Fibroblast of pulmonary artery (primary cell): ENCODE results near the gene UBA3.

ENCODE experiments used
- DNase-seq: peaks from one replicate; pipeline ENCODE4 v3.0.0-alpha.2; 2010; ENCODE audit warnings: low read depth
- H3K4me3 ChIP-seq: replicated peaks from 2 replicates; pipeline ENCODE4 v1.5.1; 2011; ENCODE audit warnings: low read depth, mild to moderate bottlenecking, control low read depth, low read length, moderate library complexity
- TF ChIP-seq, protein P1 (sequence below): IDR thresholded peaks from 2 replicates; pipeline ENCODE4 v1.5.1; 2011; ENCODE audit warnings: mild to moderate bottlenecking, control low read depth, low read length, inconsistent platforms; ENCODE audit errors: missing control alignments

UBA3 gene

DNA sequence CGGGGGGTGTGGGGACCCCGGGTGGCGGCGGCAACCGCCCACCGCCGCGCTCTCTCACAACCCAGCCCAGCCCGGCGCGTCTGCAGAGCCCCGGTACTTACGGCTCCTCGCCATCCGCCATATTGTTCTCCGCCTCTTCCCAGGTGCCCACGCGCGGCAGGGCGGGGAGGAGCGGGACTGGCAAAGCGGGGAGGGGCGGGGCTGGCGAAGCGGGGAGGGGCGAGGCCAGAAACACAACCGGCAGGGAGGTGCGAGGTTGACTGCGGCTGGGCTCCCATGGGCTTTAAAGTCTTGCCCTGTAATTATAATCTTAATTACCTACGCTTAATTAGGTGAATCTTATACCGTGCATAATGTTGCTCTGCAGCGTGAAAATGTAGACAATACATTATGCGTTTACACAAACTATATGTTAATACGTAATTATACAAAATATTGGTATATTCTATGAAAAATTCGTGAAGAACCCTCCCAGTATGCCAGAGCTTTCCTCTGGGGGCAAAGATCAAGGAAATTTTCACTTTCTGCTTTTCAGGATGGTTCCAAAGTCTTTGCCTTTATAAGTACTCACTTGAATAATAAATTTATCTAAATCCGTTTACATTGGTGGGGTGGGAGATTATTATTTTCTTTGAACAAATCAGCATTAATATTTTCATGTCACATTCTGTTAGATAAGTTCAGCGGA lies at the start of gene UBA3:
TSS of gene UBA3 (minus strand) at position 133 of the 688 bp plus-strand sequence. CDS start at position 121, 12 bp downstream.
- TF ChIP-seq, protein P1, sequence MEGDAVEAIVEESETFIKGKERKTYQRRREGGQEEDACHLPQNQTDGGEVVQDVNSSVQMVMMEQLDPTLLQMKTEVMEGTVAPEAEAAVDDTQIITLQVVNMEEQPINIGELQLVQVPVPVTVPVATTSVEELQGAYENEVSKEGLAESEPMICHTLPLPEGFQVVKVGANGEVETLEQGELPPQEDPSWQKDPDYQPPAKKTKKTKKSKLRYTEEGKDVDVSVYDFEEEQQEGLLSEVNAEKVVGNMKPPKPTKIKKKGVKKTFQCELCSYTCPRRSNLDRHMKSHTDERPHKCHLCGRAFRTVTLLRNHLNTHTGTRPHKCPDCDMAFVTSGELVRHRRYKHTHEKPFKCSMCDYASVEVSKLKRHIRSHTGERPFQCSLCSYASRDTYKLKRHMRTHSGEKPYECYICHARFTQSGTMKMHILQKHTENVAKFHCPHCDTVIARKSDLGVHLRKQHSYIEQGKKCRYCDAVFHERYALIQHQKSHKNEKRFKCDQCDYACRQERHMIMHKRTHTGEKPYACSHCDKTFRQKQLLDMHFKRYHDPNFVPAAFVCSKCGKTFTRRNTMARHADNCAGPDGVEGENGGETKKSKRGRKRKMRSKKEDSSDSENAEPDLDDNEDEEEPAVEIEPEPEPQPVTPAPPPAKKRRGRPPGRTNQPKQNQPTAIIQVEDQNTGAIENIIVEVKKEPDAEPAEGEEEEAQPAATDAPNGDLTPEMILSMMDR, result no peak
- H3K4me3 ChIP-seq, result peak within 1 kb of the TSS; percentile 83
- DNase-seq, result peak; percentile 85

DNA sequence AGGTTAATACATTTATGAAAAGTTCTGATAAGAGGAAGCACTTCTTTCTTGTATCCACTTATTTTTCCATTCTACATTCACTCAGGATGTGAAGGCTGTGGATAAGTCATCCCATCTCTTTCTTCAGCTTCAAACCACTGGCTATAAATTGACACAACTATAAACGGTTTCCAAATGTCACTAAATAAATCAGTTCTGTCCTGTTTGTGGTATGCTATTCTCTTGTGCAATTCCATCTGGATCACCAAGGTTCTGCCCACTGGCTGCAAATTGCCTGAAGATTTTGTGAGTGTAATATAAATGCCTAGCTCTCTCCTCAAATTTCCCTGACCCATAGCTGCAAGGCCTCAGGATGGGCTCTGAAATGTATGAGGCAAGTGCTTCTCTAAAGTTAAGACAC lies 49.4 kb upstream of the UBA3 start:
- TF ChIP-seq, protein P1, result no peak
- no peak for DNase-seq

DNA sequence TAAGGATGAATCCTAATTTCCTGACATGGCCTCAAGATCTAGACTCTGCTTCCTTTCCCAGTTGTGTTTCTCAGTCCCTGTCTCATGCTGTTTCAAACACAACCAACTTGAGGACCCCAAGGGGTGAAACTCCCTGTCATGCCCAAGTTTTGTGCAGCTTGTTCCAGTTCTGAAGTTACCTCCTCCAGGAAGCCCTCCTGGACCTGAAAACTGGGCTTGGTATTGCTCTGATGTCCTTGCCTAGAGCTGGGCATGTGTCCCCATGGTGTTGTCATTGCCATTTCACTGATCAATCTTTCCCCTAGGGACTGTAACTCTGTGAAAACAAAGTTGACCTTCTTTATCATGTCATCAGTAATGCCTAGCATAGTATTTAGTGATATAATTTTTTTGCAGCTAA lies 48.3 kb upstream of the UBA3 start:
- TF ChIP-seq, protein P1, result no peak
- H3K4me3 ChIP-seq, result no peak overlapping the region
- no peak for DNase-seq

More for the DNA sequence above, 49.4 kb upstream of the UBA3 start:
- H3K4me3 ChIP-seq, result no peak overlapping the region

DNA sequence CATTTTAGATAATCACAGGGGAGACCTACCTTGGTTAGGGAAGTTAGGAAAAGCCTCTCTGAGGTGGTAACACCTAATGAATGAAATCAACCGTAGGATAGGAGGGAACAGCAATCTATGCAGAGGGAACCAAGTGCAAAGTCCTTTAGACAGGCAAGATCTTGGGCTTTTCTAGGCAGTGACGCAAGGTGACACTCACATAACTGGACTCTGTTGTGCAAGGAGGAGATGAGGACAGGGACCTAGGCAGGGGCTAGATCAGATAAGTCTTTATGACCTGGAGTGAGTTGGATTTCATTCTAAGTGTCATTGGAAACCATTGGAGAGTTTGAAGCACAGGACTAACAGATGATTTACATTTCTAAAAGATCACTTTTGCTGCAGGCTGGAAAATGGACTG lies 46.8 kb upstream of the UBA3 start:
- H3K4me3 ChIP-seq, result no peak overlapping the region
- TF ChIP-seq, protein P1, result no peak
- DNase-seq, result no peak

DNA sequence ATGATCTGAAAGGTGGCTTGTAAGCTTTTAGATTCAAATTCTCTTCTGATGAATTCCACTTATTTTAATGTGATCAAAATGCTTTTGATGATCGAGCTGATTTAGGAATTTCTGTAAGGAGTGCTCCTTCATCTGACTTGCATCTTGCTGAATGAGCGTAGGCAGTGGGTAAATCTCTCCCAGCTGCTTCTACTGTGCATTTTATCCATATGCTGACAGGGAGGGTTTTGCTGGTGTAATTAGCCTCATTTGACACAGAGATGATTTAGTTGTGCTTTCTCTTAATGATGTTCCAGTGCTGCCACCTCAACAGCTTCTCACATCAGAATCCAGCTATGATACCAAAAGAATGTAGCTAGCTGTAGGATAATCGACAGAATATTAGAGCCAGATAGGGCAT lies 46.1 kb upstream of the UBA3 start:
- no peak for DNase-seq
- H3K4me3 ChIP-seq, result no peak overlapping the region
- TF ChIP-seq, protein P1, result no peak

DNA sequence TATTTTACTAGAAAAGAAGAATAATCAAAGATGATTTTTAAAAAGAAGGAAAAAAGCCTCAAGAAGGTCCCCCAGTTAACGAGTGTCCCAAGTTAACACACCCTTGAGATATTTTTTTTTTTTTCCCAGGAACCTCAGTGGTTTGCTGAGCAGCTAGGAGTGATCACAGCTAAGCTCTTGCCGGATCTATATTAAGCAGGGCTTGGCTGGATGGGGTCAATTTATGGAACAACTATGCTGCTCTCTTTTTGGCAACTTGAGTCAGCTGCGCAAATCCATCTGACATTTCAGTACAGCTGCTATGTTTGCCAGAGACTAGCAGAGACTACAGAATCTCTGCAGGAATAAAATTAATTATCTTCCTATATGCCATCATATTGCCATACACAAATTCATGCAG lies 42.2 kb upstream of the UBA3 start, which contains the start of gene LMOD3:
TSS of gene LMOD3 (minus strand) at position 193 of the 400 bp plus-strand sequence. CDS start 209 bp downstream, outside the sequence.
- no peak for DNase-seq
- TF ChIP-seq, protein P1, result no peak
- no peak within 1 kb of the TSS for H3K4me3 ChIP-seq

DNA sequence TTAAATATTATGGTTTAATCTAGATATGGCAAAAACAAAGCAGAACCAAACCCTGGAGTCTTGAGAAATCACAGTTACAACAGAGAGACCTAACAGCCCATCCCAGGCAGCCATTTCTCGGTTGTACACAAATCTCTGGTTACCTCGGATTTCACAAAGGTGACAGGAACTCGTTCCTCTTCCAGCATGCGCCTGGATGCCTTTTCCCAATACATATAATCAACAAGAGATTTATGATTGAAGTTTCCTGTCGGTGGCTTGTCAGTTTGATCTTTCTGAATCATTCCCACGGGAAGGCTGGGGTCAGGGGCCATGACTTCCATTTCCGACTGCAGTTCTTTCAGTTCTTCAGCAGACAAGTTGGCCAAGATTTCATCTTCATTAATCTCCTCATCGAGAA lies 41.8 kb upstream of the UBA3 start:
- no peak overlapping the region for H3K4me3 ChIP-seq
- TF ChIP-seq, protein P1, result no peak
- DNase-seq, result no peak
